T-cell (primary cell): Measurements from ENCODE around the gene DIRAS3. TPM values are rescaled to one million over a fixed set of nuclear protein-coding genes. Genes with fewer than 3 reads are reported as not detected.

ENCODE experiments used
- ATAC-seq, 4 experiments: fragments of 200-7000 bp in 3 of 4; fragments of 150-1000 bp in 1 of 4; cut with Tn5 transposase; replicated peaks in 1 of 4; 1 replicate in 3 of 4; 2 replicates in 1 of 4; pipeline ENCODE4 v1.10.0; 2021; ENCODE audit warnings: moderate library complexity in 3 of 4, mild to moderate bottlenecking in 2 of 4, moderate number of reproducible peaks in 1 of 4
- CTCF ChIA-PET, 2 donors: fragments of 300-600 bp; sonication (Branson Sonifier 250); formaldehyde crosslinking; loops; one replicate each; lab custom pipeline; 2022; ENCODE audit warnings: antibody characterized with exemption in 2 of 2; lab: Charles Lee
- POLR2A ChIA-PET, 2 donors: fragments of 300-600 bp; sonication (Branson Sonifier 250); formaldehyde crosslinking; loops; one replicate each; lab custom pipeline; 2022; ENCODE audit warnings: antibody characterized with exemption in 2 of 2; lab: Charles Lee
- DNase-seq, 35 experiments: peaks; one replicate each; pipeline versions ENCODE4 v3.0.0 to v3.0.0-alpha.2; 2013 to 2023
- H3K27ac ChIP-seq: one replicate; pipeline ENCODE4 v1.5.1; 2013; ENCODE audit warnings: low read length
- H3K27me3 ChIP-seq, 2 experiments: replicated peaks in 1 of 2; 1 replicate in 1 of 2; 2 replicates in 1 of 2; pipeline versions ENCODE4 v1.6.1 to v1.7.0; 2013; ENCODE audit warnings: low read length in 1 of 2, mixed read lengths in 1 of 2; ENCODE audit not compliant: control insufficient read depth in 2 of 2, insufficient read depth in 2 of 2; ENCODE audit errors: extremely low read depth in 1 of 2
- H3K36me3 ChIP-seq, 2 donors: 1 replicate in 1 of 2; 2 replicates in 1 of 2; pipeline versions ENCODE4 v1.6.1 to v1.7.0; 2013; ENCODE audit warnings: low read length in 1 of 2; ENCODE audit not compliant: control insufficient read depth in 2 of 2, insufficient read depth in 1 of 2; ENCODE audit errors: extremely low read depth in 1 of 2
- H3K4me1 ChIP-seq, 2 experiments: 1 replicate in 1 of 2; 2 replicates in 1 of 2; pipeline versions ENCODE4 v1.6.1 to v1.7.0; 2013; ENCODE audit warnings: low read length in 2 of 2, mixed read lengths in 1 of 2; ENCODE audit not compliant: insufficient read depth in 2 of 2, control insufficient read depth in 1 of 2; ENCODE audit errors: extremely low read depth in 1 of 2
- H3K4me3 ChIP-seq, 2 donors: 1 replicate in 1 of 2; 2 replicates in 1 of 2; pipeline versions ENCODE4 v1.5.1 to v1.7.0; 2013; ENCODE audit warnings: mild to moderate bottlenecking in 2 of 2, low read length in 1 of 2, moderate library complexity in 1 of 2; ENCODE audit not compliant: control insufficient read depth in 1 of 2; ENCODE audit errors: extremely low read depth in 1 of 2
- H3K9me3 ChIP-seq: 2 replicates; pipeline ENCODE4 v1.7.0; 2013
- H3K27ac Mint-ChIP-seq, 2 donors: one replicate each; pipeline ENCODE4 v1.8.0; 2020 to 2021; ENCODE audit warnings: mild to moderate bottlenecking in 2 of 2, mixed read lengths in 2 of 2
- H3K27me3 Mint-ChIP-seq, 2 donors: one replicate each; pipeline ENCODE4 v1.8.0; 2021 to 2022; ENCODE audit warnings: mixed read lengths in 2 of 2
- H3K36me3 Mint-ChIP-seq: one replicate; pipeline ENCODE4 v1.8.0; 2021; ENCODE audit warnings: mixed read lengths
- H3K4me1 Mint-ChIP-seq, 3 donors: one replicate each; pipeline ENCODE4 v1.8.0; 2020 to 2022; ENCODE audit warnings: mixed read lengths in 3 of 3, mild to moderate bottlenecking in 1 of 3
- H3K4me3 Mint-ChIP-seq, 3 donors: one replicate each; pipeline ENCODE4 v1.8.0; 2020 to 2022; ENCODE audit warnings: mild to moderate bottlenecking in 3 of 3, mixed read lengths in 3 of 3, moderate library complexity in 3 of 3
- H3K9me3 Mint-ChIP-seq, 3 donors: one replicate each; pipeline ENCODE4 v1.8.0; 2020 to 2022; ENCODE audit warnings: mixed read lengths in 3 of 3
- WGBS: methylation state at CpG from one replicate; pipeline ENCODE4 v1.1.5; 2013; ENCODE audit warnings: missing lambda C conversion rate; ENCODE audit not compliant: insufficient coverage; 5-methylcytosine and 5-hydroxymethylcytosine counted together
- total RNA-seq, 35 experiments: library from RNA in 6 of 35; stranded (reverse) in 6 of 35; fragments of 120-200 nt in 1 of 35; gene quantifications; one replicate each; pipeline versions ENCODE4 v1.2.1 to v1.2.4 and lab custom pipeline; 2013 to 2026

Gene DIRAS3
- total RNA-seq, 5 donors from 2014 or later (not counting 1 experiment from before 2014, with no cell fraction given) = not detected

DNA sequence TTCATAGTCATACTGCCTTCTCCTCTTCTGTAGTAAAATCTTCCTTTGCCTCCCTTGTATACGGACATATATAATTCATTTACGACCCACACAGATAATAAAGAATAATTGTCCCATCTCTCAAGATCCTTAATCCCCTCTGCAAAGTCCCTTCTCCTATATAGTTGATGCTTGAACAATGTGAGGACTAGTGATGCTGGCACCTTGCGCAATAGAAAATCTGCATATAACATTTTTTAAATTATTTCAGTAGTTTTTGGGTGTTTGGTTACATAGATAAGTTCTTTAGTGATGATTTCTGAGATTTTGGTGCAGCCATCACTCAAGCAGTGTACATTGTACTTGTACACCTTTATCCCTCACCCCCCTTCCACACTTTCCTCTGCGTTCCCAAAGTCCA is 21.0 kb downstream of the DIRAS3 start:
- H3K9me3 Mint-ChIP-seq = peaks cover 0 to 5% (median 2%) of the 10 kb centered on the region in 3 donors
- ChIA-PET CTCF (no interaction called here), POLR2A (no interaction called here)
- Histone ChIP-seq H3K9me3 (no peaks in the 10 kb centered on the region), H3K36me3 (no peaks in the 10 kb centered on the region), H3K4me1 (no peaks in the 10 kb centered on the region), H3K4me3 (no peak overlapping the region), H3K27me3 (no peaks in the 10 kb centered on the region), H3K27ac (no peak overlapping the region)
- DNase-seq (no peak), ATAC-seq (no peak)
- peaks cover 0 to 2% (median 0%) of the 10 kb centered on the region in 3 donors for H3K4me1 Mint-ChIP-seq
- no CpG with 5 or more reads among the region's 4 CpGs for WGBS
- H3K27me3 Mint-ChIP-seq = peaks cover 0 to 8% of the 10 kb centered on the region in 2 donors
- H3K36me3 Mint-ChIP-seq = no peaks in the 10 kb centered on the region
- no peak overlapping the region for H3K27ac Mint-ChIP-seq
- H3K4me3 Mint-ChIP-seq = no peak overlapping the region

DNA sequence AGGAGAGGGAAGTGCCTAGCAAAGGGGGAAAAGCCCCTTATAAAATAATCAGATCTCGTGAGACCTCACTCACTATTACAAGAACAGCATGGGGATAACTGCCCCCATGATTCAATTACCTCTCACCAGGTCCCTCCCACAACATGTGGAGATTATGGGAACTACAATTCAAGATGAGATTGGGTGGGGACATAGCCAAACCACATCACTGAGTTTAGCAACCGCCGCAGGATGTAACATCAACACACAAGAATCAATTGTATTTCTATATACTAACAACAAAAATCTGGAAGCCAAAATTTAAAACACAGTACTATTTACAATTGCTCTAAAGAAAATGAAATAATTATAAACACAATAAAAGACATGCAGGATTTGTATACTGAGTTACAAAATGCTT is 21.9 kb downstream of the DIRAS3 start:
- Mint-ChIP-seq H3K9me3 (peaks cover 0 to 5% (median 0%) of the 10 kb centered on the region in 3 donors), H3K27ac (no peak overlapping the region), H3K27me3 (peaks cover 0 to 8% of the 10 kb centered on the region in 2 donors), H3K4me1 (peaks cover 0 to 2% (median 0%) of the 10 kb centered on the region in 3 donors), H3K4me3 (no peak overlapping the region), H3K36me3 (no peaks in the 10 kb centered on the region)
- Histone ChIP-seq H3K4me1 (no peaks in the 10 kb centered on the region), H3K36me3 (no peaks in the 10 kb centered on the region), H3K27me3 (no peaks in the 10 kb centered on the region), H3K27ac (no peak overlapping the region), H3K9me3 (no peaks in the 10 kb centered on the region), H3K4me3 (no peak overlapping the region)
- CTCF ChIA-PET = no interaction called here
- POLR2A ChIA-PET = no interaction called here
- no peak for DNase-seq
- ATAC-seq = no peak
- WGBS = no CpG with 5 or more reads among the region's 3 CpGs

DNA sequence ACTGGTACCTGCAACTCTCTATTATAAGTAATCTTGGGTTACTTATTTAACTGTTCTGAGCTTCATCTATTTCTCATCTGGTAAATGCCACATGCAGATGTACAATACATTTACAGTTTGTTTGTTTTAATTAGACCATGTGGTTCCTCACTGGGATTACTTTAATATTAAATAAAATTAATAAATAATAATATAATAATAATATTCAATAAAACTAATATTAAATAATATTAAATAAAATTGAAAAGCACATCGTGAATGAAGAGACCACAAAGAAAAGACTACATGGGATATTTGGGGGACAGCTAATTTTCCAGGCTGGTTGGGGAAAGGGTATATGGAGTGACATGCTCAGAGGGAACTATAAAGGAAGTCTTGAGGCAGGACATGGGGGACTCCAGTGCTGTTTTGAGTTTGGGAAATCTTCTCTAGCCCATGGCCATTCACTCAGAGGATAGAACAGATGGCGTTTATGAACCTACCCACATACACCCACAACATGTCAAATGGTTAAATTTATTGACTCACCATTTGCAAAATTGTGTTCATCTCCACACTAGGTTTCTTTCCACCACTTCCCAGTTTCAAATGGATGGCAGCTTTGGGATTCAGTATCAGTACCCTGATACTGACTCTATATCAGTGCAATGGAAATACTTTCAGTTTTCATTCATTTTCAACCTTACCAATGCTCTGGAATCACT is 25.6 kb downstream of the DIRAS3 start:
- Mint-ChIP-seq H3K4me3 (no peak overlapping the region), H3K36me3 (no peaks in the 10 kb centered on the region), H3K9me3 (no peaks in the 10 kb centered on the region), H3K27me3 (peaks cover 4 to 6% of the 10 kb centered on the region in 2 donors), H3K4me1 (peaks cover 0 to 2% (median 0%) of the 10 kb centered on the region in 3 donors), H3K27ac (no peak overlapping the region)
- no peak overlapping the region for H3K27ac ChIP-seq
- DNase-seq (no peak), ATAC-seq (no peak)
- ChIA-PET POLR2A (interaction anchor here in 1 of 2 donors (0.6 kb wide), 1 partner anchor 82 kb away, joined by 3 read pairs; no protein-coding TSS in a partner anchor), CTCF (no interaction called here)
- H3K4me1 ChIP-seq = no peaks in the 10 kb centered on the region
- H3K4me3 ChIP-seq = no peak overlapping the region
- no peaks in the 10 kb centered on the region for H3K36me3 ChIP-seq
- WGBS = 84% methylated on average over 2 of the region's 2 CpGs
- no peaks in the 10 kb centered on the region for H3K27me3 ChIP-seq
- H3K9me3 ChIP-seq = no peaks in the 10 kb centered on the region

DNA sequence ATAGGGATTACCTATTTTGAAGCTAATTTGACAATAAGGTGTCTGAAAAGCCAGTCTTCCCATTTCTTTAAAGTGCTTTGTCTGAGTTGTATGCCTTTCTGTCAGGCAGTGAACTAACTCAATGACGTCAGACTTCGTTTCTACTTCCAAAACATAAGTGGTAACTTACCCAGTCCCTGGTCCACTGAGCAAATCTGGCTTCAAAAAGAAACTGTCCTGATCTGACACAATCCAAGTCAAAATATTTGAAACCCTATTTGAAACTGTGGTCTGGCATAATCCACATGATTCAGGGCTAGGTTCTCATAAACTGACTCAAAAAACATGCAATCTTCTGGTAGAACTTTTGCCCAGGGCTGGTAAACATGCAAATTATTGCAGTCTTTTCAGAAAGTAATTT is 34.0 kb downstream of the DIRAS3 start:
- Mint-ChIP-seq H3K9me3 (peaks cover 0 to 7% (median 0%) of the 10 kb centered on the region in 3 donors), H3K27me3 (peaks cover 2 to 9% of the 10 kb centered on the region in 2 donors)
- POLR2A ChIA-PET = interaction anchor here in 1 of 2 donors (0.6 kb wide), 1 partner anchor 29 kb away, joined by 4 read pairs; no protein-coding TSS in a partner anchor

DNA sequence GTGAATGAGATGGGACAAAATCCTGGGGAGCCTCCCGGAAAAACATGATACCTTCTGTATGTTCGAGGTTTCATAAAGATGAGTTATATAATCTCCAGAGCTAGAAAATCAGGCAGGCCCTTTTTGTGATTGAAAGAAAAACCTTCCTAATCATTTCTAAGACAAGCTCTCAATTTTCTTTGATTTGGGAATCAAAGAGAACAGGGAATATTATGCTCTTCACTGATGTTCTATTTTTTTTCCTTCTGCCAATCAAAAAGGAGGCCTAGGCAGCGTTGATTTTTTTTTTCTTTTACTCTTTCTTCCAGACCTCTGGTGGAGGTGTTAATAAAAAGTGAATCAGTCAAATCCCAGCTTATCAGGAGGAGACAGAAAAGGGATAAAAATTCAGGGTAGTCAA is 34.5 kb downstream of the DIRAS3 start:
- no peak for ATAC-seq
- H3K36me3 ChIP-seq = no peaks in the 10 kb centered on the region
- no peak overlapping the region for H3K27ac ChIP-seq
- DNase-seq = no peak
- Mint-ChIP-seq H3K27me3 (peaks cover 2 to 9% of the 10 kb centered on the region in 2 donors), H3K36me3 (no peaks in the 10 kb centered on the region), H3K27ac (no peak overlapping the region), H3K4me1 (no peaks in the 10 kb centered on the region), H3K4me3 (no peak overlapping the region), H3K9me3 (peaks cover 0 to 7% (median 0%) of the 10 kb centered on the region in 3 donors)
- ChIA-PET CTCF (no interaction called here), POLR2A (interaction anchor here in 1 of 2 donors (0.6 kb wide), 1 partner anchor 28 kb away, joined by 4 read pairs; no protein-coding TSS in a partner anchor)
- H3K4me1 ChIP-seq = no peaks in the 10 kb centered on the region
- no peaks in the 10 kb centered on the region for H3K9me3 ChIP-seq
- no CpG with 5 or more reads among the region's 3 CpGs for WGBS
- H3K27me3 ChIP-seq = no peaks in the 10 kb centered on the region
- H3K4me3 ChIP-seq = no peak overlapping the region

More for the DNA sequence above, 34.0 kb downstream of the DIRAS3 start:
- Histone ChIP-seq H3K4me1 (no peaks in the 10 kb centered on the region), H3K27ac (no peak overlapping the region), H3K36me3 (no peaks in the 10 kb centered on the region), H3K9me3 (no peaks in the 10 kb centered on the region), H3K27me3 (no peaks in the 10 kb centered on the region), H3K4me3 (no peak overlapping the region)
- Mint-ChIP-seq H3K36me3 (no peaks in the 10 kb centered on the region), H3K4me1 (no peaks in the 10 kb centered on the region), H3K27ac (no peak overlapping the region), H3K4me3 (no peak overlapping the region)
- DNase-seq = no peak
- CTCF ChIA-PET = no interaction called here
- WGBS = no CpG with 5 or more reads among the region's 2 CpGs
- no peak for ATAC-seq

DNA sequence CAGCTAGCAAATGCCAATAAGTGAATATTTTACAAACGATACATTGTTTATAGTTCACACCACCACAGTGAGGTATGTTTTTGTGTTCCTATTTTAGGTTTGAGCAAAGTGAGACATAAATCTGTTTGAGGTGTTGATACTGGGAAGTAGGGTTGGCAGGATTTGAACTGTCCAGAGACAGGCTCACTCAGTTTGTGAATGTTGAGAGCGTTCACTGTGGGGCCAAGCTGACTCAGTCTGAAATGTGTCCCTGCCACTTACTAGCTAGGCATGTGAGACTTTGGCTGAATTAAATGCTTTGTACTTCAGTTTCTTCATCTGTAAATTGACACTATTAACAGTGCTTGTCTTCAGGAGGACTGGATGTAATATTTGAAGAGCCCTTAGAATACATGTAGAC is 35.1 kb downstream of the DIRAS3 start:
- Mint-ChIP-seq H3K27ac (no peak overlapping the region), H3K36me3 (no peaks in the 10 kb centered on the region), H3K4me1 (no peaks in the 10 kb centered on the region), H3K9me3 (peaks cover 0 to 7% (median 0%) of the 10 kb centered on the region in 3 donors), H3K27me3 (peaks cover 2 to 9% of the 10 kb centered on the region in 2 donors), H3K4me3 (no peak overlapping the region)
- no peaks in the 10 kb centered on the region for H3K27me3 ChIP-seq
- no peak overlapping the region for H3K4me3 ChIP-seq
- 100% methylated on average over 1 of the region's 2 CpGs for WGBS
- ChIA-PET POLR2A (no interaction called here), CTCF (no interaction called here)
- H3K36me3 ChIP-seq = no peaks in the 10 kb centered on the region
- no peak overlapping the region for H3K27ac ChIP-seq
- ATAC-seq (no peak), DNase-seq (no peak)
- no peaks in the 10 kb centered on the region for H3K4me1 ChIP-seq
- no peaks in the 10 kb centered on the region for H3K9me3 ChIP-seq
